Measurements from ENCODE around the gene ACTL10. TPM values are rescaled to one million over a fixed set of nuclear protein-coding genes. Genes with fewer than 3 reads are reported as not detected.
"Not testable (repeated sequence)": the region's sequence is repeated elsewhere in the genome, so short reads cannot be mapped to it uniquely, and the experiment has no call there.

Gene ACTL10
- total and polyA plus RNA-seq, 2 donors from 2014 or later: 1.7 to 3.0 TPM

DNA sequence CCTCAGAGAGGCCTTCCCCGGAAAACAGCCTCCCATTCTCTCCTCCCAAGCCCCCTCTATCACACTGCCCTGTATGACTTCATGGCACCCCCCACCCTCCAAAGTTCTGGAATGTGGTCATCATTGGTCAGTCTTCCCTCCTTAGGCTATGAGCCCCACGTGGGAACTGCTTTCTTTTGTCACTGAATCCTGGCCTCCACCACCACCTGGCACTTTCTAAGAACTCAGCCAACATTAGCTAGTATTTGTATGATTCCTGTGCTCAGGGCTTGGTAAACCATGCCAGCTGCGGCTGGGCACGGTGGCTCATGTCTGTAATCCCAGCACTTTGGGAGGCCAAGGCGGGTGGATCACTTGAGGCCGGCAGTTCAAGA lies 27.9 kb downstream of the ACTL10 start:
- no peaks in the 10 kb centered on the region for H3K27me3 ChIP-seq (ENCODE audit: control insufficient read depth, insufficient read depth, low read length)
- H3K9ac ChIP-seq (ENCODE audit: low read length in 3 of 3): no peak overlapping the region
- TF ChIP-seq, protein P1, sequence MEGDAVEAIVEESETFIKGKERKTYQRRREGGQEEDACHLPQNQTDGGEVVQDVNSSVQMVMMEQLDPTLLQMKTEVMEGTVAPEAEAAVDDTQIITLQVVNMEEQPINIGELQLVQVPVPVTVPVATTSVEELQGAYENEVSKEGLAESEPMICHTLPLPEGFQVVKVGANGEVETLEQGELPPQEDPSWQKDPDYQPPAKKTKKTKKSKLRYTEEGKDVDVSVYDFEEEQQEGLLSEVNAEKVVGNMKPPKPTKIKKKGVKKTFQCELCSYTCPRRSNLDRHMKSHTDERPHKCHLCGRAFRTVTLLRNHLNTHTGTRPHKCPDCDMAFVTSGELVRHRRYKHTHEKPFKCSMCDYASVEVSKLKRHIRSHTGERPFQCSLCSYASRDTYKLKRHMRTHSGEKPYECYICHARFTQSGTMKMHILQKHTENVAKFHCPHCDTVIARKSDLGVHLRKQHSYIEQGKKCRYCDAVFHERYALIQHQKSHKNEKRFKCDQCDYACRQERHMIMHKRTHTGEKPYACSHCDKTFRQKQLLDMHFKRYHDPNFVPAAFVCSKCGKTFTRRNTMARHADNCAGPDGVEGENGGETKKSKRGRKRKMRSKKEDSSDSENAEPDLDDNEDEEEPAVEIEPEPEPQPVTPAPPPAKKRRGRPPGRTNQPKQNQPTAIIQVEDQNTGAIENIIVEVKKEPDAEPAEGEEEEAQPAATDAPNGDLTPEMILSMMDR (IDR thresholded peaks at IDR 0.05; ENCODE audit: borderline replicate concordance, extremely low read depth, insufficient read depth): no peak
- H3K4me3 ChIP-seq (ENCODE audit: low read length in 3 of 3): no peak overlapping the region
- no peak for DNase-seq
- no peak for FAIRE-seq
- H3K27ac ChIP-seq (ENCODE audit: low read depth in 2 of 2, low read length in 2 of 2): no peak overlapping the region
- H3K36me3 ChIP-seq (ENCODE audit: control insufficient read depth in 2 of 3, insufficient read depth in 3 of 3, low read length in 3 of 3): no peaks in the 10 kb centered on the region
- intact Hi-C loops (cut with DNase I): no loop called here
- H3K9me3 ChIP-seq (ENCODE audit: control insufficient read depth in 2 of 3, insufficient read depth in 1 of 3, low read length in 3 of 3): no peaks in the 10 kb centered on the region
- H3K4me1 ChIP-seq (ENCODE audit: control insufficient read depth in 2 of 3, insufficient read depth in 2 of 3, low read depth in 1 of 3, low read length in 3 of 3): no peaks in the 10 kb centered on the region

DNA sequence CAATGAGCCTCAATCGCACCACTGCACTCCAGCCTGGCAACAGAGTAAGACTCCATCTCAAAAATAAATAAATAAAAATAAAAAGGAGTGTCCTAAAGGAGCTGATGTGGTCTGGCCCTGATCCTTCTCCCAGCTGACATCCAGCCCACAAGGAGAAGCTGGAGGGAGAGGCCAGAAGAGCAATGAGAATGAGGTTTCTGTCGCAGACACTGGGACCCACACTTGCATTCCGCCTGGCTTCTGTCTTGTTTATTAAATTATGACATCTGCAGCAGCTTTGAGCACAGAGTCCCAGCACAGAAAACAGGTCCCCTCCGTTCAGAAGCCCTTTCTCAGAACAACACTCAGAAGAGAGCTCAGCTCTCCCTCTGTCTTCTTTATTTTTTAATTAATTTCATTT lies 29.7 kb downstream of the ACTL10 start:
- FAIRE-seq: no peak
- intact Hi-C loops (cut with DNase I): no loop called here
- no peaks in the 10 kb centered on the region for H3K36me3 ChIP-seq (ENCODE audit: control insufficient read depth in 2 of 3, insufficient read depth in 3 of 3, low read length in 3 of 3)
- no peaks in the 10 kb centered on the region for H3K27me3 ChIP-seq (ENCODE audit: control insufficient read depth, insufficient read depth, low read length)
- no peaks in the 10 kb centered on the region for H3K9me3 ChIP-seq (ENCODE audit: control insufficient read depth in 2 of 3, insufficient read depth in 1 of 3, low read length in 3 of 3)
- H3K27ac ChIP-seq (ENCODE audit: low read depth in 2 of 2, low read length in 2 of 2): no peak overlapping the region
- no peaks in the 10 kb centered on the region for H3K4me1 ChIP-seq (ENCODE audit: control insufficient read depth in 2 of 3, insufficient read depth in 2 of 3, low read depth in 1 of 3, low read length in 3 of 3)
- H3K4me3 ChIP-seq (ENCODE audit: low read length in 3 of 3): no peak overlapping the region
- no peak overlapping the region for H3K9ac ChIP-seq (ENCODE audit: low read length in 3 of 3)
- DNase-seq: no peak
- TF ChIP-seq, protein P1 (IDR thresholded peaks at IDR 0.05; ENCODE audit: borderline replicate concordance, extremely low read depth, insufficient read depth): no peak

DNA sequence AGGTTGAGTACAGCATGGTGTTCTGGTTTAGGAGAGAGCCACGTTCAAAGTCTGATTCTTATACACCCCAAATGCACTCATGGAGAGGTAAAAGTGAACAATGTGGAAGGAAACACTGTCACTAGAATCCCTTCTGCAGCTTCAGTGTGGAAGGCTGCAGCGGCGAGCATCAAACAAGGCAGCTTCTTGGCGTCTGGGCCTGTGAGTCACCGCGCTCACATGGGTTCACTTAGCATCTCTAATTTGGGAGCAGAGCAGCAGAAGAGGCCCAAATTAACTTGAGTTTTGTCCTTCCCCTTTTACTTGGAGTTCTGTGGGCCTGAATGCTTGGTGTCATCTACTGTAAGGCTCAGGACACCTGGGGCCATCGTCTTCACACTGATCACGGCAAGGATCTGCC lies 30.4 kb downstream of the ACTL10 start:
- H3K4me1 ChIP-seq (ENCODE audit: control insufficient read depth in 2 of 3, insufficient read depth in 2 of 3, low read depth in 1 of 3, low read length in 3 of 3): no peaks in the 10 kb centered on the region
- H3K27ac ChIP-seq (ENCODE audit: low read depth in 2 of 2, low read length in 2 of 2): no peak overlapping the region
- no peak overlapping the region for H3K4me3 ChIP-seq (ENCODE audit: low read length in 3 of 3)

DNA sequence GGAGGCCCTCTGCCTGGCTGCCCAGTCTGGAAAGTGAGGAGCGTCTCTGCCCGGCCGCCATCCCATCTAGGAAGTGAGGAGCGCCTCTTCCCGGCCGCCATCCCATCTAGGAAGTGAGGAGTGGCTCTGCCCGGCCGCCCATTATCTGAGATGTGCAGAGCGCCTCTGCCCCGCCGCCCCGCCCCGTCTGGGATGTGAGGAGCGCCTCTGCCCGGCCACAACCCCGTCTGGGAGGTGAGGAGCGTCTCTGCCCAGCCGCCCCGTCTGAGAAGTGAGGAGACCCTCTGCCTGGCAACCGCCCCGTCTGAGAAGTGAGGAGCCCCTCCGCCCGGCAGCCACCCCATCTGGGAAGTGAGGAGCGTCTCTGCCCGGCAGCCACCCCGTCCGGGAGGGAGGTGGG lies 32.2 kb downstream of the ACTL10 start:
- intact Hi-C loops (cut with DNase I); H3K27me3 ChIP-seq (ENCODE audit: control insufficient read depth, insufficient read depth, low read length): not testable (repeated sequence)

More for the DNA sequence above, 30.4 kb downstream of the ACTL10 start:
- TF ChIP-seq, protein P1 (IDR thresholded peaks at IDR 0.05; ENCODE audit: borderline replicate concordance, extremely low read depth, insufficient read depth): no peak
- intact Hi-C loops (cut with DNase I): no loop called here
- Histone ChIP-seq H3K36me3 (ENCODE audit: control insufficient read depth in 2 of 3, insufficient read depth in 3 of 3, low read length in 3 of 3) (no peaks in the 10 kb centered on the region), H3K27me3 (ENCODE audit: control insufficient read depth, insufficient read depth, low read length) (no peaks in the 10 kb centered on the region), H3K9ac (ENCODE audit: low read length in 3 of 3) (no peak overlapping the region), H3K9me3 (ENCODE audit: control insufficient read depth in 2 of 3, insufficient read depth in 1 of 3, low read length in 3 of 3) (no peaks in the 10 kb centered on the region)
- FAIRE-seq (no peak), DNase-seq (no peak)

DNA sequence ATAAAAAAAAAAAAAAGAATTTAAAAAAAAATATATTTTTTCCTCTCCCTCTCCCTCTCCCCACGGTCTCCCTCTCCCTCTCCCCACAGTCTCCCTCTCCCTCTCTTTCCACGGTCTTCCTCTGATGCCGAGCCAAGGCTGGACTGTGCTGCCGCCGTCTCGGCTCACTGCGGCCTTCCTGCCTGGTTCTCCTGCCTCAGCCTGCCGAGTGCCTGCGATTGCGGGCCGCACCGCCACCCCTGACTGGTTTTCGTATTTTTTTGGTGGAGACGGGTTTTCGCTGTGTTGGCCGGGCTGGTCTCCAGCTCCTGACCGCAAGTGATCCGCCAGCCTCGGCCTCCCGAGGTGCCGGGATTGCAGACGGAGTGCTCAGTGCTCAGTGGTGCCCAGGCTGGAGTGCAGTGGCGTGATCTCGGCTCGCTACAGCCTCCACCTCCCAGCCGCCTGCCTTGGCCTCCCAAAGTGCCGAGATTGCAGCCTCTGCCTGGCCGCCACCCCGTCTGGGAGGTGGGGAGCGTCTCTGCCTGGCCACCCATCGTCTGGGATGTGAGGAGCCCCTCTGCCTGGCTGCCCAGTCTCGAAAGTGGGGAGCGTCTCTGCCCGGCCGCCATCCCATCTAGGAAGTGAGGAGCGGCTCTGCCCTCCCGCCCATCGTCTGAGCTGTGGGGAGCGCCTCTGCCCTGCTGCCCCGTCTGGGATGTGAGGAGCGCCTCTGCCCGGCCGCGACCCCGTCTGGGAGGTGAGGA lies 34.1 kb downstream of the ACTL10 start:
- H3K27ac ChIP-seq (ENCODE audit: low read depth in 2 of 2, low read length in 2 of 2); H3K36me3 ChIP-seq (ENCODE audit: control insufficient read depth in 2 of 3, insufficient read depth in 3 of 3, low read length in 3 of 3); intact Hi-C loops (cut with DNase I); FAIRE-seq; H3K4me1 ChIP-seq (ENCODE audit: control insufficient read depth in 2 of 3, insufficient read depth in 2 of 3, low read depth in 1 of 3, low read length in 3 of 3); H3K9me3 ChIP-seq (ENCODE audit: control insufficient read depth in 2 of 3, insufficient read depth in 1 of 3, low read length in 3 of 3); H3K9ac ChIP-seq (ENCODE audit: low read length in 3 of 3); H3K27me3 ChIP-seq (ENCODE audit: control insufficient read depth, insufficient read depth, low read length); DNase-seq; H3K4me3 ChIP-seq (ENCODE audit: low read length in 3 of 3): not testable (repeated sequence)

More for the DNA sequence above, 32.2 kb downstream of the ACTL10 start:
- not testable (repeated sequence) for H3K36me3 ChIP-seq (ENCODE audit: control insufficient read depth in 2 of 3, insufficient read depth in 3 of 3, low read length in 3 of 3); DNase-seq; H3K27ac ChIP-seq (ENCODE audit: low read depth in 2 of 2, low read length in 2 of 2); H3K4me1 ChIP-seq (ENCODE audit: control insufficient read depth in 2 of 3, insufficient read depth in 2 of 3, low read depth in 1 of 3, low read length in 3 of 3); H3K9ac ChIP-seq (ENCODE audit: low read length in 3 of 3); H3K4me3 ChIP-seq (ENCODE audit: low read length in 3 of 3); FAIRE-seq; H3K9me3 ChIP-seq (ENCODE audit: control insufficient read depth in 2 of 3, insufficient read depth in 1 of 3, low read length in 3 of 3)

All from kidney (tissue), 14 donors.